Kidney epithelial cell (primary cell): ENCODE measurements around the gene CRYBB2. TPM values are rescaled to one million over a fixed set of nuclear protein-coding genes. Genes with fewer than 3 reads are reported as not detected.
"Not testable (repeated sequence)": the region's sequence is repeated elsewhere in the genome, so short reads cannot be mapped to it uniquely, and the experiment has no call there.

ENCODE experiments used
- DNase-seq: peaks from one replicate; pipeline ENCODE4 v3.0.0-alpha.2; 2010; ENCODE audit warnings: low read depth
- H3K27me3 ChIP-seq: 2 replicates; pipeline ENCODE4 v1.6.0; 2011; ENCODE audit warnings: low read length; ENCODE audit not compliant: control insufficient read depth, insufficient read depth
- H3K36me3 ChIP-seq: 2 replicates; pipeline ENCODE4 v1.5.1; 2011; ENCODE audit warnings: low read length; ENCODE audit not compliant: control insufficient read depth, insufficient read depth
- H3K4me3 ChIP-seq: 2 replicates; pipeline ENCODE4 v1.5.1; 2011; ENCODE audit warnings: low read depth, mild to moderate bottlenecking, control low read depth, low read length
- total RNA-seq: library from RNA; depleted of rRNA; stranded (reverse); fragments of >200 nt; gene quantifications from 2 replicates; pipeline ENCODE4 v1.2.3, GENCODE V29; 2015

Gene CRYBB2
- total RNA-seq, 1 donor from 2014 or later, result not detected

DNA sequence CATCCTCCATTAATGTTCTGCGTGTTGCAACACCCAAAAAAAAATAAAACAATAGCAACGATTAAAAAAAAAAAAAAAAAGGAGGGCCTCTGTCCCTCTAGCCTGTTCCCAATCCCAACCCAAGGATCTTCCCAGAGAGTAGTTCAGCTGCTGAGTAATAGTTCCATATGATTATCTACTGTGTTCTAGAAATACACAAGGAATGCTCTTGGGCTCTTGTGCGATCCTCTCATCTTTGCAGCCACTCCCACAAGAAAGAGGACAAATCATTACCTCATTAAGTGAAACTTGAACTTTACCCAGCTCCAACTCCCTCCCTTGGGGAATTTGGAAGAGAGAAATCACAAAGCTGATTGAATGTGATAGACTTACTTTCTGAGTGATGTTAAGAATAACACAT is 54.5 kb downstream of the CRYBB2 start:
- not testable (repeated sequence) for DNase-seq, H3K36me3 ChIP-seq, H3K27me3 ChIP-seq, H3K4me3 ChIP-seq

DNA sequence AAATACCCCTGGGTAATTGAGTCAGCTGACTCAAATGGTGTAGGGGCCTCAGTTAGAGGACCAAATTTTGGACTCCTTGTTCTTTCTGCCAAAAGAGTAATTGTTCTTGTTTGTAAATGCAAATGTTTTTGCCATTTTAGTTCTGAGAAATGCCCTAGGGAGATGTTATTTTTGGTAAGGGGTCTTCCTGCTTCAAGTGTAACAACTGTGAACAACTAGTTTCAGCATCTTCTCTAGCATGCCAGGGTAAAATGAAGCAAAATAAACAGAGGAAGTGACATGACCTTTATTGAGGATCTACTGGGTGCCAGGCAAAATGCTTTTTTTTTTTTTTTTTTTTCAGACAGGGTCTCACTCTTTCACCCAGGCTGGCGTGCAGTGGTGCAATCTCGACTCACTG is 60.7 kb downstream of the CRYBB2 start:
- not testable (repeated sequence) for DNase-seq, H3K4me3 ChIP-seq, H3K36me3 ChIP-seq
- H3K27me3 ChIP-seq, result peaks cover 27% of the 10 kb centered on the region

Other genes with a start within 250 kb of the CRYBB2 start
- 0.82 TPM in 1 of 2 replicates, not detected in the other for gene CRYBB3, start 19.8 kb upstream of the CRYBB2 start, total RNA-seq